RKO (cell line): ENCODE data around the gene CFAP100.

Source experiments
- DNase-seq: peaks from one replicate; pipeline ENCODE4 v3.0.0-alpha.2; 2016; ENCODE audit warnings: low spot score

Gene CFAP100

GRCh38 chr3:126394179-126394976 is at the start of gene CFAP100:
Gene CFAP100 (plus strand): TSS chr3:126394909. CDS start chr3:126396001, 1,092 bp downstream.
- DNase-seq: no peak

- DNase-seq: no peak
Measured at GRCh38 chr3:126345231-126345630, 49.5 kb upstream of the CFAP100 start.

- DNase-seq: no peak
Measured at GRCh38 chr3:126345641-126346460, 48.9 kb upstream of the CFAP100 start.

- no peak for DNase-seq
Measured at GRCh38 chr3:126346466-126346865, 48.2 kb upstream of the CFAP100 start.

GRCh38 chr3:126347543-126348161 is 47.1 kb upstream of the CFAP100 start:
- no peak for DNase-seq

- DNase-seq: peak; percentile 24
Measured at GRCh38 chr3:126348308-126348920, 46.3 kb upstream of the CFAP100 start.

- DNase-seq: no peak
Measured at GRCh38 chr3:126349071-126349470, 45.6 kb upstream of the CFAP100 start.

- no peak for DNase-seq
Measured at GRCh38 chr3:126349611-126350501, 44.9 kb upstream of the CFAP100 start.

GRCh38 chr3:126350502-126351085 is 44.1 kb upstream of the CFAP100 start:
- DNase-seq: no peak

- no peak for DNase-seq
Measured at GRCh38 chr3:126351086-126351770, 43.5 kb upstream of the CFAP100 start.

GRCh38 chr3:126351771-126352475 is 42.8 kb upstream of the CFAP100 start:
- no peak for DNase-seq

- DNase-seq: peak; percentile 13
Measured at GRCh38 chr3:126352476-126353454, 41.9 kb upstream of the CFAP100 start.

GRCh38 chr3:126353694-126354321 is 40.9 kb upstream of the CFAP100 start:
- no peak for DNase-seq

GRCh38 chr3:126354776-126355175 is 39.9 kb upstream of the CFAP100 start:
- DNase-seq: no peak

- no peak for DNase-seq
Measured at GRCh38 chr3:126355251-126355650, 39.5 kb upstream of the CFAP100 start.

GRCh38 chr3:126355777-126356372 is 38.8 kb upstream of the CFAP100 start:
- peak; percentile 84 for DNase-seq
